Activated T-helper 1 cell treated with anti-CD3 and anti-CD28 coated beads, Interleukin-12 subunit alpha, Interleukin-12 subunit beta, Interleukin-2, Interleukin-4 antibody, amounts not matched to agents 30 ng/mL and 10 ng/mL and 1 ng/mL, durations not matched to agents 14 hours and 24 hours and 36 hours (primary cell): ENCODE measurements around the gene PLXNB3. TPM values are rescaled to one million over a fixed set of nuclear protein-coding genes. Genes with fewer than 3 reads are reported as not detected.
"Not testable (repeated sequence)": the region's sequence is repeated elsewhere in the genome, so short reads cannot be mapped to it uniquely, and the experiment has no call there.

Experiments used
- DNase-seq: peaks from one replicate; pipeline ENCODE4 v3.0.0; 2021; ENCODE audit warnings: low spot score
- H3K27ac Mint-ChIP-seq: one replicate; pipeline ENCODE4 v1.8.0; 2021; ENCODE audit warnings: mild to moderate bottlenecking, mixed read lengths
- H3K27me3 Mint-ChIP-seq: one replicate; pipeline ENCODE4 v1.8.0; 2022; ENCODE audit warnings: mild to moderate bottlenecking, moderate library complexity, mixed read lengths; ENCODE audit not compliant: insufficient read depth
- H3K36me3 Mint-ChIP-seq: one replicate; pipeline ENCODE4 v1.8.0; 2021; ENCODE audit warnings: low read depth, mixed read lengths
- H3K4me1 Mint-ChIP-seq: one replicate; pipeline ENCODE4 v1.8.0; 2021; ENCODE audit warnings: low read depth, mixed read lengths
- H3K4me3 Mint-ChIP-seq: one replicate; pipeline ENCODE4 v1.8.0; 2021; ENCODE audit warnings: mild to moderate bottlenecking, moderate library complexity, mixed read lengths
- H3K9me3 Mint-ChIP-seq: one replicate; pipeline ENCODE4 v1.8.0; 2021; ENCODE audit warnings: mixed read lengths
- intact Hi-C: fragments of 100-400 bp; cut with micrococcal nuclease; formaldehyde crosslinking; loops from one replicate; pipeline ENCODE4 v1.15.1; 2024
- total RNA-seq: library from RNA; stranded (reverse); gene quantifications from 2 replicates; pipeline ENCODE4 v1.2.3, GENCODE V29; 2022

PLXNB3 gene
- total RNA-seq, 1 donor from 2014 or later = 0.21 TPM

- no peaks in the 10 kb centered on the region for H3K36me3 Mint-ChIP-seq
- H3K27me3 Mint-ChIP-seq = peaks cover 28% of the 10 kb centered on the region
- H3K27ac Mint-ChIP-seq = no peak overlapping the region
- peaks cover 13% of the 10 kb centered on the region for H3K4me1 Mint-ChIP-seq
- no peak overlapping the region for H3K4me3 Mint-ChIP-seq
- intact Hi-C loops = loop anchor here (5.0 kb wide), 1 partner anchor 63 kb away; no protein-coding TSS in a partner anchor
- no peak for DNase-seq
- no peaks in the 10 kb centered on the region for H3K9me3 Mint-ChIP-seq
These were observed 50.7 kb downstream of the PLXNB3 start for GRCh38 chrX:153814591-153815315.

GRCh38 chrX:153816831-153817690 lies 53.0 kb downstream of the PLXNB3 start:
- Mint-ChIP-seq H3K27ac (no peak overlapping the region), H3K36me3 (no peaks in the 10 kb centered on the region), H3K4me1 (peaks cover 15% of the 10 kb centered on the region), H3K4me3 (no peak overlapping the region), H3K27me3 (peaks cover 26% of the 10 kb centered on the region), H3K9me3 (no peaks in the 10 kb centered on the region)
- peak; percentile 11 for DNase-seq
- intact Hi-C loops = loop anchor here (5.0 kb wide), 1 partner anchor 60 kb away; no protein-coding TSS in a partner anchor

- H3K36me3 Mint-ChIP-seq, H3K27ac Mint-ChIP-seq, H3K4me3 Mint-ChIP-seq, H3K9me3 Mint-ChIP-seq, DNase-seq: not testable (repeated sequence)
- intact Hi-C loops = loop anchor here (5.0 kb wide), 1 partner anchor 59 kb away; no protein-coding TSS in a partner anchor
- Mint-ChIP-seq H3K27me3 (peaks cover 23% of the 10 kb centered on the region), H3K4me1 (peaks cover 23% of the 10 kb centered on the region)
These were observed 54.0 kb downstream of the PLXNB3 start for GRCh38 chrX:153818064-153818463.

GRCh38 chrX:153818571-153819383 lies 54.7 kb downstream of the PLXNB3 start:
- intact Hi-C loops = loop anchor here (5.0 kb wide), 1 partner anchor 59 kb away; no protein-coding TSS in a partner anchor
- no peak overlapping the region for H3K27ac Mint-ChIP-seq
- no peaks in the 10 kb centered on the region for H3K9me3 Mint-ChIP-seq

GRCh38 chrX:153819384-153820040 lies 55.5 kb downstream of the PLXNB3 start:
- intact Hi-C loops = loop anchor here (5.0 kb wide), 1 partner anchor 58 kb away; no protein-coding TSS in a partner anchor
- no peak overlapping the region for H3K4me3 Mint-ChIP-seq
- no peaks in the 10 kb centered on the region for H3K9me3 Mint-ChIP-seq
- H3K36me3 Mint-ChIP-seq = no peaks in the 10 kb centered on the region
- H3K27me3 Mint-ChIP-seq = peaks cover 18% of the 10 kb centered on the region
- no peak for DNase-seq
- peaks cover 23% of the 10 kb centered on the region for H3K4me1 Mint-ChIP-seq
- no peak overlapping the region for H3K27ac Mint-ChIP-seq

More at GRCh38 chrX:153818571-153819383, 54.7 kb downstream of the PLXNB3 start:
- no peaks in the 10 kb centered on the region for H3K36me3 Mint-ChIP-seq
- no peak overlapping the region for H3K4me3 Mint-ChIP-seq
- peaks cover 23% of the 10 kb centered on the region for H3K4me1 Mint-ChIP-seq
- peak; percentile 49 for DNase-seq
- peaks cover 19% of the 10 kb centered on the region for H3K27me3 Mint-ChIP-seq

- intact Hi-C loops = no loop called here
These were observed 56.6 kb downstream of the PLXNB3 start for GRCh38 chrX:153820601-153821000.

GRCh38 chrX:153821066-153821465 lies 57.0 kb downstream of the PLXNB3 start:
- no peak for DNase-seq
- Mint-ChIP-seq H3K36me3 (no peaks in the 10 kb centered on the region), H3K4me1 (peaks cover 23% of the 10 kb centered on the region), H3K9me3 (no peaks in the 10 kb centered on the region), H3K27ac (no peak overlapping the region), H3K27me3 (peaks cover 21% of the 10 kb centered on the region), H3K4me3 (no peak overlapping the region)
- intact Hi-C loops = no loop called here

More at GRCh38 chrX:153820601-153821000, 56.6 kb downstream of the PLXNB3 start:
- DNase-seq = no peak
- Mint-ChIP-seq H3K4me3 (no peak overlapping the region), H3K4me1 (peaks cover 23% of the 10 kb centered on the region), H3K9me3 (no peaks in the 10 kb centered on the region), H3K27ac (no peak overlapping the region), H3K36me3 (no peaks in the 10 kb centered on the region), H3K27me3 (peaks cover 21% of the 10 kb centered on the region)

GRCh38 chrX:153824348-153824747 lies 60.3 kb downstream of the PLXNB3 start:
- intact Hi-C loops = no loop called here
- H3K36me3 Mint-ChIP-seq = no peaks in the 10 kb centered on the region
- no peak overlapping the region for H3K4me3 Mint-ChIP-seq
- no peak overlapping the region for H3K27ac Mint-ChIP-seq
- H3K27me3 Mint-ChIP-seq = peaks cover 27% of the 10 kb centered on the region
- H3K4me1 Mint-ChIP-seq = peaks cover 9% of the 10 kb centered on the region
- H3K9me3 Mint-ChIP-seq = no peaks in the 10 kb centered on the region
- no peak for DNase-seq

- Mint-ChIP-seq H3K4me3 (no peak overlapping the region), H3K27me3 (peaks cover 23% of the 10 kb centered on the region)
These were observed 61.0 kb downstream of the PLXNB3 start for GRCh38 chrX:153825042-153825441.

More at GRCh38 chrX:153825042-153825441, 61.0 kb downstream of the PLXNB3 start:
- no peak for DNase-seq
- intact Hi-C loops = loop anchor here (5.0 kb wide), 1 partner anchor 77 kb away; the partner anchor contains the start of gene AVPR2
- no peaks in the 10 kb centered on the region for H3K9me3 Mint-ChIP-seq
- H3K36me3 Mint-ChIP-seq = no peaks in the 10 kb centered on the region
- no peak overlapping the region for H3K27ac Mint-ChIP-seq
- H3K4me1 Mint-ChIP-seq = peaks cover 9% of the 10 kb centered on the region

Other genes with a start within 250 kb of the PLXNB3 start
- gene ATP2B3, start 246.6 kb upstream of the PLXNB3 start, total RNA-seq = 0.05 TPM in 1 of 2 replicates, not detected in the other
- 28.0 and 29.3 TPM in 2 replicates for gene CCNQ, start 165.1 kb upstream of the PLXNB3 start, total RNA-seq
- gene DUSP9, start 117.0 kb upstream of the PLXNB3 start, total RNA-seq = 0.10 TPM in 2 replicates
- gene PNCK, start 90.4 kb upstream of the PLXNB3 start, total RNA-seq = 0.15 TPM in 1 of 2 replicates, not detected in the other
- gene SLC6A8, start 76.3 kb upstream of the PLXNB3 start, total RNA-seq = 5.9 and 6.0 TPM in 2 replicates
- 156 and 166 TPM in 2 replicates for gene BCAP31, start 39.9 kb upstream of the PLXNB3 start, total RNA-seq
- gene ABCD1, start 39.4 kb upstream of the PLXNB3 start, total RNA-seq = 8.4 TPM in 2 replicates
- not detected in 2 replicates for gene SRPK3, start 16.8 kb downstream of the PLXNB3 start, total RNA-seq
- 68.4 and 69.7 TPM in 2 replicates for gene IDH3G, start 30.1 kb downstream of the PLXNB3 start, total RNA-seq
- 281 and 285 TPM in 2 replicates for gene SSR4, start 30.4 kb downstream of the PLXNB3 start, total RNA-seq
- gene PDZD4, start 66.3 kb downstream of the PLXNB3 start, total RNA-seq = 0.29 and 0.44 TPM in 2 replicates
- gene L1CAM, start 121.9 kb downstream of the PLXNB3 start, total RNA-seq = 1.7 and 3.3 TPM in 2 replicates
- gene AVPR2, start 140.4 kb downstream of the PLXNB3 start, total RNA-seq = not detected in 2 replicates
- 128 TPM in 2 replicates for gene ARHGAP4, start 162.0 kb downstream of the PLXNB3 start, total RNA-seq
- gene NAA10, start 170.8 kb downstream of the PLXNB3 start, total RNA-seq = 150 and 156 TPM in 2 replicates
- gene RENBP, start 180.4 kb downstream of the PLXNB3 start, total RNA-seq = 12.8 and 14.0 TPM in 2 replicates
- gene HCFC1, start 207.6 kb downstream of the PLXNB3 start, total RNA-seq = 105 and 106 TPM in 2 replicates
- gene TMEM187, start 208.5 kb downstream of the PLXNB3 start, total RNA-seq = 3.4 and 4.6 TPM in 2 replicates